ENCODE data around the gene HLA-DRB5.
"Not testable (repeated sequence)": the region's sequence is repeated elsewhere in the genome, so short reads cannot be mapped to it uniquely, and the experiment has no call there.

Gene HLA-DRB5

DNA sequence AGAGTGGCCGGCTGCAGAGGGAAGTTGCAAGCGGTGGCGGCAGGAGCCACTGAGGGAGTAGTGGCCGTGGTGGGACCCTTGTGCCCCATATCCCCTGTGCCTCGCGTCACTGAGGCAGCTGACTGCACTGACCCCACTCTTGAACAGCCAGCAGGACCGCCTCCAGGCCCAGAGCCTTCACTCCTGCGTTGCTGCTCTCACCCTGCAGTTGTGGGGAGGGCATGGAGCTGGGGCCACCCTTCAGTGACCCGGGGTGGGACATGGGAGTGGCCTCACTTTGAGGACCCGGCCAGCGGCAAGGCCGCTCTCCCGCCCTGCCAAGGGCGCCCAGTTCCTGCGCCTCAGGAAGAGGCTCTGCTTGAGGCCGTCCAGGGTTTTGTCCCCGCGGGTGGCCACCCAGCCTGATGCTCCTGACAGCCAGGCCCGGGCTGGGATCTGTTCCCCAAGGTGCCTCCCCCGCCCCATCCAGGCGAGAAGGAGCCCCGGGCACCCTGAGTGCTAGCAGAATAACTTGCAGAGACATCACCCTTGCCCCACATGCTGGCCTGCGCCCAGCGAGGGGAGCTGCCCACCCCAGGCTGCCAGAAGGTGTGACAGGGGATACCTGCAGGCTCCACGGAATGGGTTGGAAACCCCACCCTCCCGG, 46.0 kb downstream of the HLA-DRB5 start:
- CTCF ChIA-PET, result interaction anchor here (0.7 to 1.2 kb wide), 3 partner anchors 23 to 138 kb away, joined by 3 read pairs; partner anchors contain the start of gene HLA-DRB1
- no peak for DNase-seq (ENCODE audit: extremely low spot score)
- POLR2A ChIA-PET, result interaction anchor here (0.9 kb wide), 1 partner anchor 488 kb away, joined by 3 read pairs; no protein-coding TSS in a partner anchor
- TF ChIP-seq, protein P1, sequence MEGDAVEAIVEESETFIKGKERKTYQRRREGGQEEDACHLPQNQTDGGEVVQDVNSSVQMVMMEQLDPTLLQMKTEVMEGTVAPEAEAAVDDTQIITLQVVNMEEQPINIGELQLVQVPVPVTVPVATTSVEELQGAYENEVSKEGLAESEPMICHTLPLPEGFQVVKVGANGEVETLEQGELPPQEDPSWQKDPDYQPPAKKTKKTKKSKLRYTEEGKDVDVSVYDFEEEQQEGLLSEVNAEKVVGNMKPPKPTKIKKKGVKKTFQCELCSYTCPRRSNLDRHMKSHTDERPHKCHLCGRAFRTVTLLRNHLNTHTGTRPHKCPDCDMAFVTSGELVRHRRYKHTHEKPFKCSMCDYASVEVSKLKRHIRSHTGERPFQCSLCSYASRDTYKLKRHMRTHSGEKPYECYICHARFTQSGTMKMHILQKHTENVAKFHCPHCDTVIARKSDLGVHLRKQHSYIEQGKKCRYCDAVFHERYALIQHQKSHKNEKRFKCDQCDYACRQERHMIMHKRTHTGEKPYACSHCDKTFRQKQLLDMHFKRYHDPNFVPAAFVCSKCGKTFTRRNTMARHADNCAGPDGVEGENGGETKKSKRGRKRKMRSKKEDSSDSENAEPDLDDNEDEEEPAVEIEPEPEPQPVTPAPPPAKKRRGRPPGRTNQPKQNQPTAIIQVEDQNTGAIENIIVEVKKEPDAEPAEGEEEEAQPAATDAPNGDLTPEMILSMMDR (IDR thresholded peaks at IDR 0.05; ENCODE audit: control extremely low read depth, extremely low read depth, low read depth, missing control alignments), result no peak

DNA sequence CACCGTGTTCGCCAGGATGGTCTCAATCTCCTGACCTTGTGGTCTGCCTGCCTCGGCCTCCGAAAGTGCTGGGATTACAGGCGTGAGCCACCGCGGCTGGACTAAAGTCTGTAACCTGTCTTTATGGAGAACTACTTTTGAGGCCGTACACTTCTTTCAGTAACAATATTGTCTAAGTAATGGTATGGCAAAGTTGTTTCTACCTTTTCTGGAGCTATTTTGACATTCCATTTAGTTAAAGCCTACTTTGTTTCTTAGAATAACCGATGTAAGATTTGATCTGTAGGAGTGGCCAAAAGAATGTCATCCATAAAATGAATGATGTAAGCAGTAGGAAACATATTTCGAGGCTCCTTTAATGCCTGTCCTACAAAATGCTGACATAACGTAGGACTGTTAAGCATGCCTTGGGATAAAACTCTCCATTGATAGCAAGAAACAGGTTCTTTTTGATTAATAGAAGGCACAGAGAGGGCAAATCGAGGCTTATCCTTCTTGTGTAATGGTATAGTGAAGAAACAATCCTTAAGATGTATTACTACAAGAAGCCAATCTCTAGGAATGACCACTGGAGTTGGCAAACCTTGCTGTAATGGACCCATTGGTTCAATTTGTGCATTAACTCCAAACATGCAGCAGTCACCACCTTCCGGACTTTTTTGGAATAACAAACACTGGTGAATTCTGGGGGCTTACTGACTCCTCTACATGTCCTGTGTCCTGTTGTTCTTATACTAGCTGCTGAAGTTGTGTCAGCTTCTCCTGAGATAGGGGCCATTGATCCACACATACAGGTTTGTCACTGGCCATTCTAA, 54.5 kb downstream of the HLA-DRB5 start:
- DNase-seq (ENCODE audit: extremely low spot score), result no peak
- POLR2A ChIA-PET, result no interaction called here
- CTCF ChIA-PET, result no interaction called here

DNA sequence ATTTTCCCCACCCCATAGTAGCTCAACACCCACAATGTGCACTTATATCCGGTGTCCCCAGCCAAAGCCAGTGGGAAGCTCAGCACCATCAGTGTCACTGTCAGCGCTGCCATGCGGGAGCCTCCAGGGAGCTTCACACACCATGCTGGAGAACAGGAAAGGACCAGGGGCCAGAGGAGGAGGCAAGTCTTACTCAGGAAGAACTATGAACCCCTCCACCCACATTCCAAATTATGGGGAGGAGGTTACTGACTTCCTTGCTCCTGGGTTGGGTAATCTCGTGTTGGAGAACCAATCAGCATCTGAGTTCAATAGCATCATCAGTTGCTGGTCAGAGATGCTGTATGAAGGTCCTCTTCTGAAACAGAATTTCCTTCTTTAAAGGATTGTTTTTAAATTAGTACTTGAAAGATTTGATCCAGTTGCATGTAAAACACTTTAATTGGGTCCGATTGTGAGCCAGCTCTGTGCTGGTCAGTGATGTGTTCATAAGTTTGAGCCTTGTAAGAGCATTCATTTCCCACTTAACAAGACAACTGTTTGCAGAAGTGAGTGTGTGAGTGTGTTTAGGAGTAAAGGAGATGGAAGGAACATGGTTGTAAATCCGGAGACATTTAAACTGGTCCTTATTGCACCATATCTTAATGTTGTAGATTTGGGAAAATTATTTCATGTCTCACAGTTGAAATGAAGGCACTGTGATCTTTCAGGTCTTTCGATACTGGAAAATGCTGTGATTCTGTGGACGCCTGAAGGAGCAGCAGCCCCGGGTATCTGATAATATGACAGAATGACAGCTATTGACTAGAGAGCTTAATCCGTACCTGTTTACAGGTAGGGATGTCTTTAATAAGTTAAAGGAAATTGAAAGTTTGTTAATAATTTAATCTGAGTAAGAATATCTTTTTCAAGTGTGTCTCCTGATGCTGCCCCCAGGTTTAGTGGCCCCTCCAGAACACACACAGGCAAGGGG, 56.4 kb downstream of the HLA-DRB5 start:
- CTCF ChIA-PET, result interaction anchor here (1.5 to 2.0 kb wide), 3 partner anchors 11 to 43 kb away, joined by 3 to 7 read pairs (median 7); no protein-coding TSS in a partner anchor
- POLR2A ChIA-PET; DNase-seq (ENCODE audit: extremely low spot score): not testable (repeated sequence)

More for the DNA sequence above, 54.5 kb downstream of the HLA-DRB5 start:
- TF ChIP-seq, protein P1 (IDR thresholded peaks at IDR 0.05; ENCODE audit: control extremely low read depth, extremely low read depth, low read depth, missing control alignments), result no peak

DNA sequence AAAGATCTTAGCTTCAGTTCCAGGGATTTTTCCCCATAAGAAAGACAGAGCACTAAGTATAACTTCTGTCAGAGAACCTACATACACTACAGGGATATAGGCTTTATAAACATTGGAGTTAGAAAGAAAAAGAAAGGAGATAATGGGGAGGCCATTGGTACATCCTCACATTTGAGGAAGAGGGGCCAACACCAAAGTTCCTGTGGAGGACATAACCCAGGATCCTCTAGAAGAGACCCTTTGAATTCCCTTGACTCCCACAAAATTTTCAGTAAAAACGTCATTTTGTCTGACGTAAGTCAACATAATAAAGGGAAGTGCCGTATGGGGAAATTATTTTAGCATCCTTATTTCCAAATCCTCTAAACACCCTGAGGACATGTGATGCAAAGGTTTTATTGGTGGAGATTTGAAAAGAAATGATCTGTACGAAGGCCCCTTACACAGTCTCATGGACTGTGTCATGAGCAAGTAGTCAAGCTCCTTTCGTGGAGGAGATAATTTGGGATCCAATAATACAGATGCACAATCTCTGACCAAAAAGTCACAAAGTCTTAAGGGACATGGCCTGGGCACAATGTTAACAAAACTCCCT, 57.2 kb downstream of the HLA-DRB5 start:
- ChIA-PET POLR2A (no interaction called here), CTCF (interaction anchor here (1.5 to 2.0 kb wide), 3 partner anchors 10 to 42 kb away, joined by 3 to 7 read pairs (median 7); no protein-coding TSS in a partner anchor)
- no peak for DNase-seq (ENCODE audit: extremely low spot score)
- TF ChIP-seq, protein P1 (IDR thresholded peaks at IDR 0.05; ENCODE audit: control extremely low read depth, extremely low read depth, low read depth, missing control alignments), result no peak

DNA sequence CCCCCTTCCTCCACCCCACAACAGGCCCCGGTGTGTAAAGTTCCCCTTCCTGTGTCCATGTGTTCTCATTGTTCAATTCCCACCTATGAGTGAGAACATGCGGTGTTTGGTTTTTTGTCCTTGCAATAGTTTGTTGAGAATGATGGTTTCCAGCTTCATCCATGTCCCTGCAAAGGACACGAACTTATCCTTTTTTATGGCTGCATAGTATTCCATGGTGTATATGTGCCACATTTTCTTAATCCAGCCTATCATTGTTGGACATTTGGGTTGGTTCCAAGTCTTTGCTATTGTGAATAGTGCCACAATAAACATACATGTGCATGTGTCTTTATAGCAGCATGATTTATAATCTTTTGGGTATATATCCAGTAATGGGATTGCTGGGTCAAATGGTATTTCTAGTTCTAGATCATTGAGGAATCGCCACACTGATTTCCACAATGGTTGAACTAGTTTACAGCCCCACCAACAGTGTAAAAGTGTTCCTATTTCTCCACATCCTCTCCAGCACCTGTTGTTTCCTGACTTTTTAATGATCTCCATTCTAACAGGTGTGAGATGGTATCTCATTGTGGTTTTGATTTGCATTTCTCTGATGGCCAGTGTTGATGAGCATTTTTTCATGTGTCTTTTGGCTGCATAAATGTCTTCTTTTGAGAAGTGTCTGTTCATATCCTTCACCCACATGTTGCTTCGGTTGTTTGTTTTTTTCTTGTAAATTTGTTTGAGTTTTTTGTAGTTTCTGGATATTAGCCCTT, 62.2 kb downstream of the HLA-DRB5 start:
- POLR2A ChIA-PET; CTCF ChIA-PET; DNase-seq (ENCODE audit: extremely low spot score): not testable (repeated sequence)
